GM12878 (cell line): ENCODE data around the gene RNF31. TPM values are rescaled to one million over a fixed set of nuclear protein-coding genes. Genes with fewer than 3 reads are reported as not detected.
A peak's percentile ranks its signal among the peaks of the same experiment; 100 is the strongest.

Experiments
- ATAC-seq: fragments of 200-7000 bp; cut with Tn5 transposase; 3 replicates; pipeline ENCODE4 v1.9.1; 2020; ENCODE audit warnings: mild to moderate bottlenecking, moderate library complexity
- BruUV-seq: library from RNA; stranded (reverse); fragments of 400-500 nt; replicated peaks from 2 replicates; lab custom pipeline; 2021; lab: Mats Ljungman, UMichigan
- CTCF ChIA-PET: fragments of 300-600 bp; sonication (Branson Sonifier 250); formaldehyde crosslinking; extraction: SDS; loops from one replicate; lab custom pipeline; 2021; ENCODE audit warnings: inconsistent platforms; lab: Yijun Ruan, JAX
- POLR2A ChIA-PET: fragments of 350-600 bp; formaldehyde crosslinking; extraction: SDS; loops from one replicate; lab custom pipeline; 2021; ENCODE audit warnings: inconsistent platforms; lab: Charles Lee
- RAD21 ChIA-PET: fragments of 300-600 bp; sonication (Branson Sonifier 250); formaldehyde crosslinking; loops from one replicate; lab custom pipeline; 2023; ENCODE audit warnings: antibody characterized with exemption; ENCODE audit not compliant: unreplicated experiment; lab: Charles Lee
- SMC1A ChIA-PET: fragments of 300-600 bp; sonication (Branson Sonifier 250); formaldehyde crosslinking; loops from one replicate; lab custom pipeline; 2023; ENCODE audit not compliant: unreplicated experiment, uncharacterized antibody; lab: Charles Lee
- DNase-seq: peaks from one replicate; pipeline ENCODE4 v3.0.0-alpha.2; 2011; ENCODE audit warnings: low read depth, low spot score
- FAIRE-seq: peaks from 3 replicates; lab custom pipeline; 2011; peaks lifted over from hg19 to GRCh38; lab: Jason Lieb, UNC
- H2AFZ ChIP-seq: 2 replicates; pipeline ENCODE4 v1.6.0; 2011; ENCODE audit warnings: low read depth, low read length, control low read depth; ENCODE audit not compliant: control insufficient read depth
- H3K27ac ChIP-seq: 2 replicates; pipeline ENCODE4 v1.5.1; 2011; ENCODE audit warnings: control low read depth; ENCODE audit not compliant: control insufficient read depth, insufficient read depth
- H3K27me3 ChIP-seq, 2 experiments: replicated peaks in 1 of 2; 2 replicates each; pipeline versions ENCODE4 v1.6.0 to v1.6.1; 2011; ENCODE audit warnings: low read length in 1 of 2; ENCODE audit not compliant: control insufficient read depth in 2 of 2, insufficient read depth in 2 of 2
- H3K36me3 ChIP-seq, 2 experiments: 2 replicates each; pipeline ENCODE4 v1.5.1; 2011; ENCODE audit warnings: low read length in 1 of 2; ENCODE audit not compliant: control insufficient read depth in 2 of 2, insufficient read depth in 2 of 2
- H3K4me1 ChIP-seq: 2 replicates; pipeline ENCODE4 v1.6.1; 2011; ENCODE audit warnings: mild to moderate bottlenecking, low read length, moderate library complexity, mixed read lengths; ENCODE audit not compliant: control insufficient read depth, insufficient read depth
- H3K4me2 ChIP-seq: 2 replicates; pipeline ENCODE4 v1.6.0; 2011; ENCODE audit warnings: control low read depth; ENCODE audit not compliant: control insufficient read depth, insufficient read depth
- H3K4me3 ChIP-seq: fragments of 200-600 bp; sonication (generic); 2 replicates; pipeline ENCODE4 v1.5.1; 2016
- H3K79me2 ChIP-seq: 2 replicates; pipeline ENCODE4 v1.6.0; 2011; ENCODE audit warnings: low read length; ENCODE audit not compliant: control insufficient read depth, insufficient read depth
- H3K9ac ChIP-seq: 2 replicates; pipeline ENCODE4 v1.8.0; 2011; ENCODE audit warnings: low read length, control low read depth, mixed read lengths; ENCODE audit not compliant: control insufficient read depth, insufficient read depth
- H3K9me3 ChIP-seq: replicated peaks from 3 replicates; pipeline ENCODE4 v1.5.1; 2011; ENCODE audit warnings: mild to moderate bottlenecking, low read length; ENCODE audit not compliant: control insufficient read depth, insufficient read depth
- H4K20me1 ChIP-seq: 2 replicates; pipeline ENCODE4 v1.6.0; 2011; ENCODE audit not compliant: control insufficient read depth, insufficient read depth
- ATF7 ChIP-seq: fragments of 450-650 bp; IDR thresholded peaks from 2 replicates; pipeline ENCODE4 v1.6.1; 2016; ENCODE audit warnings: low read depth, mild to moderate bottlenecking
- BMI1 ChIP-seq: fragments of 450-650 bp; IDR thresholded peaks from 2 replicates; pipeline ENCODE4 v1.6.1; 2016; ENCODE audit warnings: mild to moderate bottlenecking, moderate library complexity, borderline replicate concordance
- FOXK2 ChIP-seq: fragments of 450-650 bp; IDR thresholded peaks from 2 replicates; pipeline ENCODE4 v1.6.1; 2017; ENCODE audit warnings: mild to moderate bottlenecking, moderate library complexity
- GATAD2B ChIP-seq: fragments of 450-650 bp; conservative IDR thresholded peaks from 2 replicates; pipeline ENCODE4 v1.6.1; 2017; ENCODE audit warnings: low read depth, mild to moderate bottlenecking, moderate library complexity
- NFIC ChIP-seq: IDR thresholded peaks from 2 replicates; pipeline ENCODE4 v1.6.1; 2012; ENCODE audit warnings: low read depth, mild to moderate bottlenecking, inconsistent platforms, low read length, moderate library complexity
- RB1 ChIP-seq: fragments of 450-650 bp; formaldehyde crosslinking; IDR thresholded peaks from 2 replicates; pipeline ENCODE4 v1.6.1; 2017; ENCODE audit warnings: mild to moderate bottlenecking, borderline replicate concordance
- SP1 ChIP-seq: IDR thresholded peaks from one replicate; pipeline ENCODE4 v1.6.1; 2011; ENCODE audit warnings: low read depth, low read length
- SUPT20H ChIP-seq: IDR thresholded peaks from 2 replicates; pipeline ENCODE4 v1.6.1; 2011; ENCODE audit warnings: low read depth, mild to moderate bottlenecking, low read length, moderate library complexity, borderline replicate concordance; ENCODE audit not compliant: control insufficient read depth
- TAF1 ChIP-seq: IDR thresholded peaks from 2 replicates; pipeline ENCODE4 v1.6.1; 2011; ENCODE audit warnings: mild to moderate bottlenecking, low read depth, low read length, borderline replicate concordance
- ZBED1 ChIP-seq: IDR thresholded peaks from 2 replicates; pipeline ENCODE4 v1.6.1; 2016; ENCODE audit warnings: borderline replicate concordance
- WGBS: methylation state at CpG from one replicate; pipeline ENCODE4 v1.1.6; 2016; ENCODE audit warnings: low lambda C conversion rate; ENCODE audit not compliant: insufficient replicate concordance, insufficient coverage; ENCODE audit errors: missing lambda C conversion rate; 5-methylcytosine and 5-hydroxymethylcytosine counted together
- in situ Hi-C: fragments of 300-500 bp; cut with MboI; formaldehyde crosslinking; loops from 9 replicates; pipeline ENCODE4 v1.14.3; 2018; ENCODE audit warnings: mixed read lengths
- intact Hi-C: fragments of 100-400 bp; cut with micrococcal nuclease; formaldehyde crosslinking; loops from one replicate; pipeline ENCODE4 v1.14.2; 2022; ENCODE audit not compliant: unreplicated experiment
- polyA plus RNA-seq, 11 experiments: library from polyadenylated mRNA; depleted of rRNA in 4 of 11; unstranded in 6 of 11; stranded (reverse) in 5 of 11; fragments of >200 nt; fragmentation: Nextera tagmentation in 4 of 11; fragmentation: Illumina TruSeq in 1 of 11; extraction: Ambion mirVana in 4 of 11; extraction: Trizol in 1 of 11; gene quantifications; 1 replicate in 1 of 11; 2 replicates in 10 of 11; pipeline versions ENCODE4 v1.2.1 to v1.2.3, GENCODE V29; 2011 to 2016; ENCODE audit warnings: inconsistent platforms in 2 of 11, missing spikeins in 2 of 11, low read depth in 1 of 11
- total RNA-seq, 4 experiments: library from RNA; depleted of rRNA in 3 of 4; stranded (reverse); fragments of >200 nt in 3 of 4; fragmentation: Illumina TruSeq in 1 of 4; extraction: Trizol in 1 of 4; gene quantifications; 2 replicates each; pipeline versions ENCODE4 v1.2.1 to v1.2.3, GENCODE V29; 2013 to 2021
- TF ChIP-seq, protein P1 (sequence below): fragments of 450-650 bp; formaldehyde crosslinking; IDR thresholded peaks from 2 replicates; pipeline ENCODE4 v1.4.0; 2020; ENCODE audit warnings: mild to moderate bottlenecking, moderate library complexity
- TF ChIP-seq, protein P2 (sequence below): IDR thresholded peaks from 2 replicates; pipeline ENCODE4 v1.6.1; 2011; ENCODE audit warnings: borderline replicate concordance, low read depth, mild to moderate bottlenecking, moderate library complexity, low read length; ENCODE audit not compliant: insufficient read depth, poor library complexity, severe bottlenecking
- TF ChIP-seq, protein P3 (sequence below): IDR thresholded peaks from 2 replicates; pipeline ENCODE4 v1.6.1; 2011; ENCODE audit warnings: low read depth, mild to moderate bottlenecking, low read length, moderate library complexity, borderline replicate concordance; ENCODE audit errors: extremely low read depth
- TF ChIP-seq, protein P4 (sequence below): fragments of 450-650 bp; IDR thresholded peaks from 2 replicates; pipeline ENCODE4 v1.6.1; 2016; ENCODE audit warnings: mild to moderate bottlenecking

Gene RNF31
- total and polyA plus RNA-seq, 10 of the 15 experiments (the other 5 are each of a cell fraction or from before 2014, with no cell fraction given), result 8.5 to 92.7 (median 52.0) TPM

DNA sequence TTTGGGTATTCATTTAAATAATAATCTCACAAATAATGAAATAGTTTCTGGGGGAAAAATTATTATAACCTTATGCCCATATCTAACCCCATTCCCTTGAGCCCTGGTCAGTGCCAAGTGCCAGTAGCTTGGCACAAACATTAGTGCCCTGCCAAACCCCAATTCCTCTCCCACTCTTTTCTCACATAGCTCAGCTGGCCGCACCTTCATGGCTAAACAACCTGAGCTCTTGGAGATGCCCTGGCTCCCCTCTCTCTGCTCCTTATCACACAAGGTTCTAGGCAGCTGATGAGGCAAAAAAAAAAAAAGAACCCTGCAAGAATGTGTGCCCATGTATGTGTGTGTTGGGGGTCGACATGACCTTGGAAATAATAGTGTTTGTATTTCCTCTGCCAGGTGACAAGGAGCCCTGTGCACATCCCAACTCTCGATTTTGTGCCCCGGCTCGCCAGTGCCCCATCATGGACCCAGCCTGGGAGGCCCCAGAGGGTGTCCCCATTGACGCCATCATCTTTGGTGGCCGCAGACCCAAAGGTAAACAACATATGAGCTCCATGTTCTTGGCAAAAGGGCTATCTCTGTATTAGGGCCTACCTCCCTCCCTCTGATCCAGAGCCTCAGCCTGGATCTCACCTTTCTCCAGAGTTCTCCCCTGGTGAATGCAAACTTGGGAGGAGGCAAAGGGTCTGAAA, 44.8 kb upstream of the RNF31 start (continued):
- TF ChIP-seq, protein P1, sequence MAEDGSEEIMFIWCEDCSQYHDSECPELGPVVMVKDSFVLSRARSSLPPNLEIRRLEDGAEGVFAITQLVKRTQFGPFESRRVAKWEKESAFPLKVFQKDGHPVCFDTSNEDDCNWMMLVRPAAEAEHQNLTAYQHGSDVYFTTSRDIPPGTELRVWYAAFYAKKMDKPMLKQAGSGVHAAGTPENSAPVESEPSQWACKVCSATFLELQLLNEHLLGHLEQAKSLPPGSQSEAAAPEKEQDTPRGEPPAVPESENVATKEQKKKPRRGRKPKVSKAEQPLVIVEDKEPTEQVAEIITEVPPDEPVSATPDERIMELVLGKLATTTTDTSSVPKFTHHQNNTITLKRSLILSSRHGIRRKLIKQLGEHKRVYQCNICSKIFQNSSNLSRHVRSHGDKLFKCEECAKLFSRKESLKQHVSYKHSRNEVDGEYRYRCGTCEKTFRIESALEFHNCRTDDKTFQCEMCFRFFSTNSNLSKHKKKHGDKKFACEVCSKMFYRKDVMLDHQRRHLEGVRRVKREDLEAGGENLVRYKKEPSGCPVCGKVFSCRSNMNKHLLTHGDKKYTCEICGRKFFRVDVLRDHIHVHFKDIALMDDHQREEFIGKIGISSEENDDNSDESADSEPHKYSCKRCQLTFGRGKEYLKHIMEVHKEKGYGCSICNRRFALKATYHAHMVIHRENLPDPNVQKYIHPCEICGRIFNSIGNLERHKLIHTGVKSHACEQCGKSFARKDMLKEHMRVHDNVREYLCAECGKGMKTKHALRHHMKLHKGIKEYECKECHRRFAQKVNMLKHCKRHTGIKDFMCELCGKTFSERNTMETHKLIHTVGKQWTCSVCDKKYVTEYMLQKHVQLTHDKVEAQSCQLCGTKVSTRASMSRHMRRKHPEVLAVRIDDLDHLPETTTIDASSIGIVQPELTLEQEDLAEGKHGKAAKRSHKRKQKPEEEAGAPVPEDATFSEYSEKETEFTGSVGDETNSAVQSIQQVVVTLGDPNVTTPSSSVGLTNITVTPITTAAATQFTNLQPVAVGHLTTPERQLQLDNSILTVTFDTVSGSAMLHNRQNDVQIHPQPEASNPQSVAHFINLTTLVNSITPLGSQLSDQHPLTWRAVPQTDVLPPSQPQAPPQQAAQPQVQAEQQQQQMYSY (CRISPR knock-in tag), result no peak
- no peak for TF ChIP-seq SP1
- no peak for TF ChIP-seq NFIC
- no peak for TF ChIP-seq FOXK2
- TF ChIP-seq ATF7, result no peak
- TF ChIP-seq RB1, result no peak

DNA sequence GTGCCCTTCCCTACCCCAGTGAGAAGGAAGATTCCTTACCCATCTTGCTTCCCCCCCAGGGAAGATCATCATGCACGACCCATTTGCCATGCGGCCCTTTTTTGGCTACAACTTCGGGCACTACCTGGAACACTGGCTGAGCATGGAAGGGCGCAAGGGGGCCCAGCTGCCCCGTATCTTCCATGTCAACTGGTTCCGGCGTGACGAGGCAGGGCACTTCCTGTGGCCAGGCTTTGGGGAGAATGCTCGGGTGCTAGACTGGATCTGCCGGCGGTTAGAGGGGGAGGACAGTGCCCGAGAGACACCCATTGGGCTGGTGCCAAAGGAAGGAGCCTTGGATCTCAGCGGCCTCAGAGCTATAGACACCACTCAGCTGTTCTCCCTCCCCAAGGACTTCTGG, 43.8 kb upstream of the RNF31 start:
- Histone ChIP-seq H3K36me3 (peaks cover 11% of the 10 kb centered on the region in 2 experiments; a peak in 3 of 4 replicates), H3K79me2 (no peaks in the 10 kb centered on the region), H4K20me1 (no peaks in the 10 kb centered on the region), H3K9ac (no peak overlapping the region), H2AFZ (no peak overlapping the region), H3K27me3 (no peaks in the 10 kb centered on the region), H3K27ac (no peak overlapping the region), H3K4me1 (no peaks in the 10 kb centered on the region), H3K9me3 (no peaks in the 10 kb centered on the region), H3K4me3 (no peak overlapping the region), H3K4me2 (no peak overlapping the region)
- DNase-seq, result no peak
- POLR2A ChIA-PET, result interaction anchor here (1.8 kb wide), 1 partner anchor 10 kb away, joined by 8 read pairs; the partner anchor contains the start of gene PCK2
- BruUV-seq, result TSS peak; percentile 23
- ATAC-seq, result no peak
- 90% methylated on average over 13 of the region's 13 CpGs for WGBS
- intact Hi-C loops (no loop called here), in situ Hi-C loops (loop anchor here (25.0 kb wide), 1 partner anchor 791 kb away; the partner anchor contains the start of genes BCL2L2, PABPN1 and PPP1R3E)
- no peak for FAIRE-seq
- CTCF ChIA-PET, result interaction anchor here (1.5 to 11.3 kb wide), 2 partner anchors 10 to 57 kb away, joined by 3 to 294 read pairs; partner anchors contain the start of gene PCK2
- SMC1A ChIA-PET, result interaction anchor here (1.9 to 9.6 kb wide), 2 partner anchors 10 to 57 kb away, joined by 7 to 195 read pairs; partner anchors contain the start of genes IRF9 and PCK2
- RAD21 ChIA-PET, result no interaction called here
- TF ChIP-seq, protein P2, sequence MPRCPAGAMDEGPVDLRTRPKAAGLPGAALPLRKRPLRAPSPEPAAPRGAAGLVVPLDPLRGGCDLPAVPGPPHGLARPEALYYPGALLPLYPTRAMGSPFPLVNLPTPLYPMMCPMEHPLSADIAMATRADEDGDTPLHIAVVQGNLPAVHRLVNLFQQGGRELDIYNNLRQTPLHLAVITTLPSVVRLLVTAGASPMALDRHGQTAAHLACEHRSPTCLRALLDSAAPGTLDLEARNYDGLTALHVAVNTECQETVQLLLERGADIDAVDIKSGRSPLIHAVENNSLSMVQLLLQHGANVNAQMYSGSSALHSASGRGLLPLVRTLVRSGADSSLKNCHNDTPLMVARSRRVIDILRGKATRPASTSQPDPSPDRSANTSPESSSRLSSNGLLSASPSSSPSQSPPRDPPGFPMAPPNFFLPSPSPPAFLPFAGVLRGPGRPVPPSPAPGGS, result no peak
- no peak for TF ChIP-seq ZBED1
- no peak for TF ChIP-seq BMI1
- no peak for TF ChIP-seq SUPT20H
- TF ChIP-seq GATAD2B, result no peak
- TF ChIP-seq, protein P3, sequence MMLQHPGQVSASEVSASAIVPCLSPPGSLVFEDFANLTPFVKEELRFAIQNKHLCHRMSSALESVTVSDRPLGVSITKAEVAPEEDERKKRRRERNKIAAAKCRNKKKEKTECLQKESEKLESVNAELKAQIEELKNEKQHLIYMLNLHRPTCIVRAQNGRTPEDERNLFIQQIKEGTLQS, result no peak
- TF ChIP-seq TAF1, result no peak
- TF ChIP-seq, protein P4, sequence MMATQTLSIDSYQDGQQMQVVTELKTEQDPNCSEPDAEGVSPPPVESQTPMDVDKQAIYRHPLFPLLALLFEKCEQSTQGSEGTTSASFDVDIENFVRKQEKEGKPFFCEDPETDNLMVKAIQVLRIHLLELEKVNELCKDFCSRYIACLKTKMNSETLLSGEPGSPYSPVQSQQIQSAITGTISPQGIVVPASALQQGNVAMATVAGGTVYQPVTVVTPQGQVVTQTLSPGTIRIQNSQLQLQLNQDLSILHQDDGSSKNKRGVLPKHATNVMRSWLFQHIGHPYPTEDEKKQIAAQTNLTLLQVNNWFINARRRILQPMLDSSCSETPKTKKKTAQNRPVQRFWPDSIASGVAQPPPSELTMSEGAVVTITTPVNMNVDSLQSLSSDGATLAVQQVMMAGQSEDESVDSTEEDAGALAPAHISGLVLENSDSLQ, result no peak
